Measurements from ENCODE around the gene PTPRT.

Gene PTPRT

GRCh38 chr20:42549496-42549895 is 640.2 kb downstream of the PTPRT start:
- DNase-seq (ENCODE audit: low spot score), result no peak

GRCh38 chr20:42544926-42545325 is 644.8 kb downstream of the PTPRT start:
- no peak for DNase-seq (ENCODE audit: low spot score)

GRCh38 chr20:42532831-42533230 is 656.9 kb downstream of the PTPRT start:
- DNase-seq (ENCODE audit: low spot score), result no peak

- no peak for DNase-seq (ENCODE audit: low spot score)
Observed at GRCh38 chr20:42531508-42531961, 658.2 kb downstream of the PTPRT start.

- no peak for DNase-seq (ENCODE audit: low spot score)
Observed at GRCh38 chr20:42530855-42531448, 658.8 kb downstream of the PTPRT start.

GRCh38 chr20:42530191-42530590 is 659.5 kb downstream of the PTPRT start:
- DNase-seq (ENCODE audit: low spot score), result no peak

GRCh38 chr20:42524058-42524457 is 665.6 kb downstream of the PTPRT start:
- DNase-seq (ENCODE audit: low spot score), result no peak

GRCh38 chr20:42516692-42517091 is 673.0 kb downstream of the PTPRT start:
- DNase-seq (ENCODE audit: low spot score), result no peak

- DNase-seq (ENCODE audit: low spot score), result no peak
Observed at GRCh38 chr20:42510686-42511085, 679.0 kb downstream of the PTPRT start.

GRCh38 chr20:42507874-42508273 is 681.8 kb downstream of the PTPRT start:
- no peak for DNase-seq (ENCODE audit: low spot score)

- no peak for DNase-seq (ENCODE audit: low spot score)
Observed at GRCh38 chr20:42506397-42506796, 683.3 kb downstream of the PTPRT start.

- no peak for DNase-seq (ENCODE audit: low spot score)
Observed at GRCh38 chr20:42502591-42502990, 687.1 kb downstream of the PTPRT start.

- no peak for DNase-seq (ENCODE audit: low spot score)
Observed at GRCh38 chr20:42496595-42496994, 693.1 kb downstream of the PTPRT start.

GRCh38 chr20:42494290-42494689 is 695.4 kb downstream of the PTPRT start:
- no peak for DNase-seq (ENCODE audit: low spot score)

GRCh38 chr20:42493001-42493400 is 696.7 kb downstream of the PTPRT start:
- no peak for DNase-seq (ENCODE audit: low spot score)

GRCh38 chr20:42492290-42492689 is 697.4 kb downstream of the PTPRT start:
- DNase-seq (ENCODE audit: low spot score), result no peak

GRCh38 chr20:42485556-42485955 is 704.1 kb downstream of the PTPRT start:
- no peak for DNase-seq (ENCODE audit: low spot score)

GRCh38 chr20:42484790-42485375 is 704.8 kb downstream of the PTPRT start:
- no peak for DNase-seq (ENCODE audit: low spot score)

- no peak for DNase-seq (ENCODE audit: low spot score)
Observed at GRCh38 chr20:42484335-42484734, 705.4 kb downstream of the PTPRT start.

- DNase-seq (ENCODE audit: low spot score), result no peak
Observed at GRCh38 chr20:42483730-42484303, 705.9 kb downstream of the PTPRT start.

- no peak for DNase-seq (ENCODE audit: low spot score)
Observed at GRCh38 chr20:42482808-42483207, 706.9 kb downstream of the PTPRT start.

GRCh38 chr20:42475773-42476172 is 713.9 kb downstream of the PTPRT start:
- no peak for DNase-seq (ENCODE audit: low spot score)

GRCh38 chr20:42474646-42475045 is 715.1 kb downstream of the PTPRT start:
- DNase-seq (ENCODE audit: low spot score), result no peak

GRCh38 chr20:42472198-42472597 is 717.5 kb downstream of the PTPRT start:
- DNase-seq (ENCODE audit: low spot score), result no peak

All from hematopoietic multipotent progenitor cell treated with erythropoietin and hydrocortisone succinate and interleukin-3 and kit ligand, for 17 days (in vitro differentiated cells).